Skeletal muscle cell (primary cell): ENCODE data around the gene TSSK2.
"Not testable (repeated sequence)": the region's sequence is repeated elsewhere in the genome, so short reads cannot be mapped to it uniquely, and the experiment has no call there.

ENCODE experiments used
- DNase-seq: peaks from one replicate; pipeline ENCODE4 v3.0.0-alpha.2; 2010; ENCODE audit warnings: low read depth
- H3K4me3 ChIP-seq: 2 replicates; pipeline ENCODE4 v1.5.1; 2011; ENCODE audit warnings: low read depth, mild to moderate bottlenecking, control low read depth, low read length, moderate library complexity

The TSSK2 gene

GRCh38 chr22:19156109-19156508 is 25.0 kb downstream of the TSSK2 start:
- DNase-seq, H3K4me3 ChIP-seq: not testable (repeated sequence)

- H3K4me3 ChIP-seq, DNase-seq: not testable (repeated sequence)
Observed at GRCh38 chr22:19158649-19159048, 27.5 kb downstream of the TSSK2 start.

GRCh38 chr22:19164425-19164824 is 33.3 kb downstream of the TSSK2 start:
- H3K4me3 ChIP-seq: no peak overlapping the region
- DNase-seq: no peak

- DNase-seq: no peak
- no peak overlapping the region for H3K4me3 ChIP-seq
Observed at GRCh38 chr22:19166421-19166820, 35.3 kb downstream of the TSSK2 start.

GRCh38 chr22:19167106-19167869 is 36.2 kb downstream of the TSSK2 start:
- no peak for DNase-seq

GRCh38 chr22:19168088-19168890 is 37.2 kb downstream of the TSSK2 start:
- DNase-seq: no peak
- no peak overlapping the region for H3K4me3 ChIP-seq

More at GRCh38 chr22:19167106-19167869, 36.2 kb downstream of the TSSK2 start:
- no peak overlapping the region for H3K4me3 ChIP-seq

- peak overlapping the region; percentile 42 for H3K4me3 ChIP-seq
- no peak for DNase-seq
Observed at GRCh38 chr22:19169002-19169946, 38.2 kb downstream of the TSSK2 start.

GRCh38 chr22:19169947-19170318 is 38.8 kb downstream of the TSSK2 start:
- peak overlapping the region; percentile 42 for H3K4me3 ChIP-seq

GRCh38 chr22:19172213-19173046 is 41.3 kb downstream of the TSSK2 start:
- peak overlapping the region; percentile 97 for H3K4me3 ChIP-seq
- DNase-seq: no peak

More at GRCh38 chr22:19169947-19170318, 38.8 kb downstream of the TSSK2 start:
- DNase-seq: no peak

- DNase-seq: no peak
- H3K4me3 ChIP-seq: peak overlapping the region; percentile 97
Observed at GRCh38 chr22:19173047-19174035, 42.2 kb downstream of the TSSK2 start.

GRCh38 chr22:19174106-19175025 is 43.3 kb downstream of the TSSK2 start:
- H3K4me3 ChIP-seq: no peak overlapping the region
- peak; percentile 47 for DNase-seq

- H3K4me3 ChIP-seq: no peak overlapping the region
- no peak for DNase-seq
Observed at GRCh38 chr22:19175026-19175601, 44.0 kb downstream of the TSSK2 start.

GRCh38 chr22:19175602-19176174 is 44.6 kb downstream of the TSSK2 start:
- H3K4me3 ChIP-seq: no peak overlapping the region

GRCh38 chr22:19176175-19176643 is 45.1 kb downstream of the TSSK2 start:
- no peak for DNase-seq
- no peak overlapping the region for H3K4me3 ChIP-seq

More at GRCh38 chr22:19175602-19176174, 44.6 kb downstream of the TSSK2 start:
- DNase-seq: no peak

- DNase-seq: no peak
- H3K4me3 ChIP-seq: peak overlapping the region; percentile 79
Observed at GRCh38 chr22:19176732-19177131, 45.6 kb downstream of the TSSK2 start.
